ENCODE data around the gene SCGB1C2.

The SCGB1C2 gene

GRCh38 chr17:149897-150584, 12.7 kb downstream of the SCGB1C2 start:
- TF ChIP-seq GATA2 (IDR thresholded peaks at IDR 0.05; ENCODE audit: low read depth, low read length) (no peak), GATA3 (IDR thresholded peaks at IDR 0.05; ENCODE audit: low read depth, low read length) (no peak)

- TF ChIP-seq GATA3 (IDR thresholded peaks at IDR 0.05; ENCODE audit: low read depth, low read length) (no peak), GATA2 (IDR thresholded peaks at IDR 0.05; ENCODE audit: low read depth, low read length) (no peak)
These were observed 13.6 kb downstream of the SCGB1C2 start for GRCh38 chr17:151004-151403.

DNA sequence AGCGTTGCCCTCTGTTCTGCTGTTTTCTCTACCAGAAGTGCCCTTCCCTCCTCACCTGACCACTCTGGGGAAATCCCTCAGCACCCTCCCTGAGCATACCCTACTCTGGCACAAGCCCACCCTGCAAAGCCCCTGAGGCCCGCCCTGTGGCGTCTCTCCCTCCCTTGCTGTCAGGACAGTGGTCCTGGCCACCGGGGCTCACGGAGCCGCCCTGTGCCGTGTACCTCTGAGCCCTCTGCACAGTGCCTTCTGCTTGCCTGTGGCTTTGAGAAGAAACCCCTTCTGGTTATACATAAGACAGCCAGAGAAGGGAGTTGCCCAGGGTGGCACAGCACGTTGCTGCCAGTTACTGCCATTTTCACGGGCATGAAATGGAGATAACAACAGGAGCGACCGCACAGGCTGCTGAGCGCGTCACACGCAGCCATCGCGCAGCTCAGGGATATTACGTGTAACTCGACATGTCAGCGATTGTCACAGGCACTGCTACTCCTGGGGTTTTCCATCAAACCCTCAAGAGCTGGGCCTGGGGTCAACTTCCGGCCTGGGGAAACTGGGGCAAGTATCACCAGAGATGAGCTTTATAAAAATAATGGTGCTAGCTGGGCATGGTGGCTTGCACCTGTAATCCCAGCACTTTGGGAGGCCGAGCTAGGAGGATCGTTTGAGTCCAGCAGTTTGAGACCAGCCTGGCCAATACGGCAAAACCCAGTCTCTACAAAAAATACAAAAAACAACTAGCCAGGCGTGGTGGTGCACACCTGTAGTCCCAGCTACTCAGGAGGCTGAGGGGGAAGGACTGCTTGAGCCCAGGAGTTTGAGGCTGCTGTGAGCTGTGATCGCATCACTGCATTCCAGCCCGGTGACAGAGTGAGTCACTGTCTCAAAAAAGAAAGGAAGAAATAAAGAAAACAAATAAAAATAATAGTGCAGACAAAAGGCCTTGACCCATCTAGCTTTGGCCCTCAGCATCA, 14.8 kb downstream of the SCGB1C2 start:
- no peak for TF ChIP-seq GATA2 (IDR thresholded peaks at IDR 0.05; ENCODE audit: low read depth, low read length)

DNA sequence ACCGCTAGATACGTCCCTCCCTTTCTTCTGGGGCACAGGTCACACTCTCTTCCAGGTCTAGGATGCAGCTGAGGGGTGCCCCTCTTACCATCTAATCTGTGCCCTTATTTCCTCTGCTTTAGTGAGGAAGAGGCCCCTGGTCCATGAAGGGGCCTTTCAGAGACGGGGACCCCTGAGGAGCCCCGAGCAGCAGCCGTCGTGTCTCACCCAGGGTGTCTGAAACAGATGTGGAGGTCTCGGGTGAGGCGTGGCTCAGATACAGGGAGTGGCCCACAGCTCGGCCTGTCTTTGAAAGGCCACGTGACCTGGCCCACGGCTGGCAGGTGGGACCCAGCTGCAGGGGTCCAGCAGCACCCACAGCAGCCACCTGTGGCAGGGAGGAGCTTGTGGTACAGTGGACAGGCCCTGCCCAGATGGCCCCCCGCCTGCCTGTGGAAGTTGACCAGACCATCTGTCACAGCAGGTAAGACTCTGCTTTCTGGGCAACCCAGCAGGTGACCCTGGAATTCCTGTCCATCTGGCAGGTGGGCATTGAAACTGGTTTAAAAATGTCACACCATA, 15.6 kb downstream of the SCGB1C2 start:
- no peak for TF ChIP-seq GATA2 (IDR thresholded peaks at IDR 0.05; ENCODE audit: low read depth, low read length)
- TF ChIP-seq GATA3 (IDR thresholded peaks at IDR 0.05; ENCODE audit: low read depth, low read length): no peak

GRCh38 chr17:153851-154250, 16.5 kb downstream of the SCGB1C2 start:
- TF ChIP-seq GATA3 (IDR thresholded peaks at IDR 0.05; ENCODE audit: low read depth, low read length) (no peak), GATA2 (IDR thresholded peaks at IDR 0.05; ENCODE audit: low read depth, low read length) (no peak)

- TF ChIP-seq GATA3 (IDR thresholded peaks at IDR 0.05; ENCODE audit: low read depth, low read length) (no peak), GATA2 (IDR thresholded peaks at IDR 0.05; ENCODE audit: low read depth, low read length) (no peak)
These were observed 18.2 kb downstream of the SCGB1C2 start for GRCh38 chr17:155576-155975.

GRCh38 chr17:156094-156621, 18.8 kb downstream of the SCGB1C2 start:
- TF ChIP-seq GATA2 (IDR thresholded peaks at IDR 0.05; ENCODE audit: low read depth, low read length) (no peak), GATA3 (IDR thresholded peaks at IDR 0.05; ENCODE audit: low read depth, low read length) (no peak)

DNA sequence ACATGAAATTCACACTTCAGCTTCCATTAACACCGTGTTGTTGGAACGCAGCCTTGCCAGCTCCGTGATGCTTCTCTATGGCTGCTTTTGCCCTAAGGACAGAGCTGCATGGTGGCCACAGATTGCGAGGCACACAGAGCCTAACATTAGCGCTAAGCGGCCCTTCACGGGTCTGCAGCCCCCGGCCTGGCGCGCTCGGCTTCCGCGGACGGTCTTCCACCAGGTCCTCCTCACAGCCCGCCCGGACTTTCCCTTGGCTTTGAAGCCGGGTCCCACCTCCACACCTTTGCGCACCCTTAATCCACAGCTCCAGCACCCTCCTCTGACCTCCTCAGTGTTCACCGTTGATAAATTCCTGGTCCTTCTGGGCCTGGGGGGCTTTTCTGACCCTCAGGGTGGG, 19.6 kb downstream of the SCGB1C2 start:
- no peak for TF ChIP-seq GATA3 (IDR thresholded peaks at IDR 0.05; ENCODE audit: low read depth, low read length)
- no peak for TF ChIP-seq GATA2 (IDR thresholded peaks at IDR 0.05; ENCODE audit: low read depth, low read length)

GRCh38 chr17:157901-158300, 20.5 kb downstream of the SCGB1C2 start:
- no peak for TF ChIP-seq GATA3 (IDR thresholded peaks at IDR 0.05; ENCODE audit: low read depth, low read length)
- TF ChIP-seq GATA2 (IDR thresholded peaks at IDR 0.05; ENCODE audit: low read depth, low read length): no peak

- TF ChIP-seq GATA3 (IDR thresholded peaks at IDR 0.05; ENCODE audit: low read depth, low read length) (no peak), GATA2 (IDR thresholded peaks at IDR 0.05; ENCODE audit: low read depth, low read length) (no peak)
These were observed 21.0 kb downstream of the SCGB1C2 start for GRCh38 chr17:158379-158778.

- no peak for TF ChIP-seq GATA3 (IDR thresholded peaks at IDR 0.05; ENCODE audit: low read depth, low read length)
- TF ChIP-seq GATA2 (IDR thresholded peaks at IDR 0.05; ENCODE audit: low read depth, low read length): no peak
These were observed 22.2 kb downstream of the SCGB1C2 start for GRCh38 chr17:159609-160008.

DNA sequence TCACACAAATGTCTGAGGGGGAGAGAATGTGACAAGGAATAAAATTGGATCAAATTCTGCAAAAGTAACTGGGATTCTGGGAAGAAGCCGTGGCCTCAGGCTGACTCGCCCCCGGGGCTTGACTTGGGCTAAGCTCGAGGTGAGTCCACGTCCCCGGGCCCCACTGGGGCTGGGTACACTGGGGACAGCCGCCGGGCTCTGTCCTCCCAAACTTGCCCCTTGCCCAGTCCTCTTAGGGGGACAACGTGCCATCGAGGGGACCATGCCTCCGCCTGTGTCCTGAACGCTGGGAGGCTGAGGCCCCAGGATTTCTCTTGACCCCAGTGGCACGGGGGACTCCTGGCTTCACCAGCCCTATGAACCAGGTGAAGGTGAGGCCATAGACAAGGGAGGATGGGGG, 23.0 kb downstream of the SCGB1C2 start:
- no peak for TF ChIP-seq GATA2 (IDR thresholded peaks at IDR 0.05; ENCODE audit: low read depth, low read length)
- no peak for TF ChIP-seq GATA3 (IDR thresholded peaks at IDR 0.05; ENCODE audit: low read depth, low read length)

- TF ChIP-seq GATA3 (IDR thresholded peaks at IDR 0.05; ENCODE audit: low read depth, low read length): no peak
- TF ChIP-seq GATA2 (IDR thresholded peaks at IDR 0.05; ENCODE audit: low read depth, low read length): no peak
These were observed 24.1 kb downstream of the SCGB1C2 start for GRCh38 chr17:161481-161880.

GRCh38 chr17:162689-163088, 25.3 kb downstream of the SCGB1C2 start:
- TF ChIP-seq GATA3 (IDR thresholded peaks at IDR 0.05; ENCODE audit: low read depth, low read length) (no peak), GATA2 (IDR thresholded peaks at IDR 0.05; ENCODE audit: low read depth, low read length) (no peak)

All from SH-SY5Y (cell line).